HCT116 (cell line): ENCODE data around the gene TLCD1. TPM values are rescaled to one million over a fixed set of nuclear protein-coding genes. Genes with fewer than 3 reads are reported as not detected.
A peak's percentile ranks its signal among the peaks of the same experiment; 100 is the strongest.

ENCODE experiments used
- ATAC-seq: fragments of 200-7000 bp; cut with Tn5 transposase; 2 replicates; pipeline ENCODE4 v1.9.1; 2020; ENCODE audit warnings: mild to moderate bottlenecking, moderate library complexity
- BruUV-seq: library from RNA; stranded (reverse); fragments of 400-500 nt; replicated peaks from 2 replicates; lab custom pipeline; 2021; lab: Mats Ljungman, UMichigan
- CTCF ChIA-PET: fragments of 300-600 bp; sonication (Branson Sonifier 250); formaldehyde crosslinking; loops from one replicate; lab custom pipeline; 2021; ENCODE audit warnings: antibody characterized with exemption; lab: Charles Lee
- POLR2A ChIA-PET: fragments of 300-600, 350-600 bp; sonication (Branson Sonifier 250); formaldehyde crosslinking; loops from one replicate; lab custom pipeline; 2021; ENCODE audit warnings: antibody characterized with exemption; lab: Charles Lee
- RAD21 ChIA-PET, 2 experiments: fragments of 300-600 bp; sonication (Branson Sonifier 250); formaldehyde crosslinking; loops; one replicate each; lab custom pipeline; 2023; ENCODE audit warnings: low total read pairs in 2 of 2; ENCODE audit not compliant: uncharacterized antibody in 2 of 2, unreplicated experiment in 2 of 2, low non-redundant PET in 1 of 2; lab: Charles Lee
- DNase-seq: peaks from one replicate; pipeline ENCODE4 v3.0.0-alpha.2; 2010; ENCODE audit warnings: low read depth, low spot score
- H2AFZ ChIP-seq: fragments of 200-600 bp; shearing (Covaris generic), sonication (generic); 2 replicates; pipeline ENCODE4 v1.6.1; 2017; ENCODE audit warnings: low read depth, mixed run types, mixed read lengths, antibody characterized with exemption, low read length; ENCODE audit not compliant: poor library complexity, severe bottlenecking
- H3K27ac ChIP-seq: 2 replicates; pipeline ENCODE4 v1.5.1; 2012; ENCODE audit warnings: low read depth, low read length
- H3K27me3 ChIP-seq: fragments of 200-600 bp; sonication (generic); 2 replicates; pipeline ENCODE4 v1.6.1; 2016; ENCODE audit warnings: mixed run types, low read length, mixed read lengths; ENCODE audit not compliant: insufficient read depth
- H3K36me3 ChIP-seq, 2 experiments: fragments of 200-500 bp in 1 of 2; fragments of 200-600 bp in 1 of 2; sonication (Bioruptor generic) in 1 of 2; sonication (generic) in 1 of 2; 2 replicates each; pipeline versions ENCODE4 v1.5.1 to v1.6.1; 2014 to 2016; ENCODE audit warnings: low read length in 2 of 2, inconsistent platforms in 1 of 2, mixed read lengths in 1 of 2, mixed run types in 1 of 2; ENCODE audit not compliant: insufficient read depth in 2 of 2, control insufficient read depth in 1 of 2
- H3K4me1 ChIP-seq, 2 experiments: fragments of 200-600 bp in 1 of 2; sonication (generic) in 1 of 2; 2 replicates each; pipeline versions ENCODE4 v1.5.1 to v1.6.1; 2012 to 2017; ENCODE audit warnings: low read length in 2 of 2, inconsistent platforms in 1 of 2, mild to moderate bottlenecking in 1 of 2, mixed read lengths in 1 of 2, mixed run types in 1 of 2, moderate library complexity in 1 of 2; ENCODE audit not compliant: insufficient read depth in 2 of 2, control insufficient read depth in 1 of 2
- H3K4me2 ChIP-seq: fragments of 200-600 bp; sonication (generic); 2 replicates; pipeline ENCODE4 v1.6.1; 2017; ENCODE audit warnings: mixed run types, low read length, mixed read lengths
- H3K4me3 ChIP-seq, 2 experiments: fragments of 200-600 bp in 1 of 2; sonication (generic) in 1 of 2; replicated peaks in 1 of 2; 2 replicates each; pipeline ENCODE4 v1.5.1; 2011 to 2016; ENCODE audit warnings: low read length in 2 of 2, control low read depth in 1 of 2, low read depth in 1 of 2, mild to moderate bottlenecking in 1 of 2, mixed read lengths in 1 of 2, mixed run types in 1 of 2
- H3K79me2 ChIP-seq: fragments of 200-600 bp; sonication (generic); 2 replicates; pipeline ENCODE4 v1.6.1; 2017; ENCODE audit warnings: mild to moderate bottlenecking, mixed run types, low read length, moderate library complexity, mixed read lengths; ENCODE audit not compliant: insufficient read depth
- H3K9ac ChIP-seq: fragments of 200-600 bp; sonication (generic); 2 replicates; pipeline ENCODE4 v1.6.1; 2016; ENCODE audit warnings: low read length, mixed read lengths
- H3K9me2 ChIP-seq: fragments of 200-600 bp; sonication (generic), shearing (Covaris generic); 2 replicates; pipeline ENCODE4 v1.6.1; 2017; ENCODE audit warnings: mixed run types, mild to moderate bottlenecking, moderate library complexity; ENCODE audit not compliant: insufficient read depth
- H3K9me3 ChIP-seq, 2 experiments: fragments of 200-500 bp in 1 of 2; fragments of 200-600 bp in 1 of 2; sonication (Bioruptor generic) in 1 of 2; sonication (generic) in 1 of 2; 2 replicates each; pipeline ENCODE4 v1.6.1; 2014 to 2017; ENCODE audit warnings: low read length in 2 of 2, mixed read lengths in 2 of 2, inconsistent platforms in 1 of 2, low read depth in 1 of 2, mild to moderate bottlenecking in 1 of 2, mixed run types in 1 of 2, moderate library complexity in 1 of 2; ENCODE audit not compliant: control insufficient read depth in 1 of 2, insufficient read depth in 1 of 2
- H4K20me1 ChIP-seq: fragments of 200-600 bp; sonication (generic), shearing (Covaris generic); 2 replicates; pipeline ENCODE4 v1.6.1; 2017; ENCODE audit warnings: mixed run types, mild to moderate bottlenecking, moderate library complexity; ENCODE audit not compliant: insufficient read depth
- CTCF ChIP-seq, 3 experiments: fragments of 200-600 bp in 1 of 3; sonication (generic) in 1 of 3; IDR thresholded peaks in 2 of 3; conservative IDR thresholded peaks in 1 of 3; 2 replicates each; pipeline ENCODE4 v1.5.1; 2012 to 2017; ENCODE audit warnings: low read depth in 2 of 3, low read length in 2 of 3, antibody characterized with exemption in 1 of 3, borderline replicate concordance in 1 of 3, control low read depth in 1 of 3, mild to moderate bottlenecking in 1 of 3, mixed read lengths in 1 of 3, mixed run types in 1 of 3, moderate library complexity in 1 of 3; ENCODE audit not compliant: insufficient read depth in 1 of 3
- ELF1 ChIP-seq: IDR thresholded peaks from 2 replicates; pipeline ENCODE4 v1.6.1; 2012; ENCODE audit warnings: low read depth, borderline replicate concordance
- EZH2 ChIP-seq: fragments of 200-600 bp; sonication (generic); IDR thresholded peaks from 2 replicates; pipeline ENCODE4 v1.6.1; 2017; ENCODE audit warnings: antibody characterized with exemption, mixed run types
- POLR2AphosphoS5 ChIP-seq: IDR thresholded peaks from 2 replicates; pipeline ENCODE4 v1.6.1; 2011; ENCODE audit warnings: mild to moderate bottlenecking, low read depth, low read length, moderate library complexity
- RAD21 ChIP-seq: IDR thresholded peaks from 2 replicates; pipeline ENCODE4 v1.6.1; 2012; ENCODE audit warnings: low read depth, mild to moderate bottlenecking
- REST ChIP-seq: IDR thresholded peaks from 2 replicates; pipeline ENCODE4 v1.6.1; 2012; ENCODE audit warnings: low read depth
- SP1 ChIP-seq: IDR thresholded peaks from 2 replicates; pipeline ENCODE4 v1.6.1; 2012; ENCODE audit warnings: low read depth
- SRF ChIP-seq: IDR thresholded peaks from 2 replicates; pipeline ENCODE4 v1.6.1; 2012; ENCODE audit warnings: low read depth
- TCF7L2 ChIP-seq: IDR thresholded peaks from 2 replicates; pipeline ENCODE4 v1.7.0; 2011; ENCODE audit warnings: borderline replicate concordance, inconsistent platforms; ENCODE audit not compliant: insufficient read depth, insufficient read length; ENCODE audit errors: extremely low read depth
- intact Hi-C: fragments of 100-400 bp; cut with micrococcal nuclease; formaldehyde crosslinking; loops from 2 replicates; pipeline ENCODE4 v1.10.0; 2022
- total RNA-seq: library from RNA; stranded (reverse); gene quantifications from one replicate; pipeline ENCODE4 v1.2.1, GENCODE V29; 2021; ENCODE audit not compliant: unreplicated experiment

The TLCD1 gene
- total RNA-seq, 1 experiment from 2014 or later = 28.3 TPM

GRCh38 chr17:28682655-28683054 lies 43.4 kb downstream of the TLCD1 start:
- Histone ChIP-seq H4K20me1 (no peaks in the 10 kb centered on the region), H3K9ac (no peak overlapping the region), H3K36me3 (peaks cover 73 to 74% of the 10 kb centered on the region in 2 experiments), H2AFZ (no peak overlapping the region), H3K27me3 (no peaks in the 10 kb centered on the region), H3K9me2 (no peaks in the 10 kb centered on the region), H3K79me2 (no peaks in the 10 kb centered on the region), H3K9me3 (no peaks in the 10 kb centered on the region), H3K27ac (no peak overlapping the region), H3K4me2 (no peak overlapping the region), H3K4me3 (no peak overlapping the region), H3K4me1 (no peaks in the 10 kb centered on the region)
- ChIA-PET POLR2A (interaction anchor here (1.2 to 1.4 kb wide), 2 partner anchors 9 to 21 kb away, joined by 3 to 4 read pairs; partner anchors contain the start of genes SDF2 and SUPT6H), CTCF (no interaction called here), RAD21 (no interaction called here)
- intact Hi-C loops = no loop called here
- TSS peak; percentile 19 for BruUV-seq
- no peak for ATAC-seq
- no peak for DNase-seq
- TF ChIP-seq ELF1 (no peak), SRF (no peak), SP1 (no peak), REST (no peak), EZH2 (no peak)
- TF ChIP-seq, all 23 proteins: peak for 0

- Histone ChIP-seq H3K36me3 (peaks cover 67 to 68% of the 10 kb centered on the region in 2 experiments), H4K20me1 (no peaks in the 10 kb centered on the region), H3K27ac (no peak overlapping the region), H3K4me3 (no peak overlapping the region), H3K9ac (no peak overlapping the region), H3K79me2 (peaks cover 7% of the 10 kb centered on the region; the same call in 1 of the 2 replicates), H3K4me1 (no peaks in the 10 kb centered on the region), H2AFZ (no peak overlapping the region), H3K9me2 (no peaks in the 10 kb centered on the region), H3K4me2 (no peak overlapping the region), H3K9me3 (no peaks in the 10 kb centered on the region), H3K27me3 (no peaks in the 10 kb centered on the region)
- DNase-seq (peak; percentile 10), ATAC-seq (peak; percentile 89)
- POLR2A ChIA-PET = no interaction called here
- intact Hi-C loops = loop anchor here (1.0 to 10.0 kb wide), 2 partner anchors 31 to 181 kb away; partner anchors contain the start of gene BLTP2
- CTCF ChIA-PET = interaction anchor here (1.0 to 1.5 kb wide), 3 partner anchors 29 to 32 kb away, joined by 3 to 5 read pairs (median 4); no protein-coding TSS in a partner anchor
- BruUV-seq = no TSS peak
- RAD21 ChIA-PET = no interaction called here
- TF ChIP-seq REST (no peak), TCF7L2 (no peak), RAD21 (peak; percentile 54), POLR2AphosphoS5 (no peak), CTCF (IDR thresholded peaks at IDR 0.05 in 2 of 3, conservative IDR thresholded peaks at IDR 0.05 in 1 of 3; ENCODE audit: borderline replicate concordance in 1 of 3, insufficient read depth in 1 of 3, low read depth in 2 of 3, low read length in 2 of 3) (peak; percentile 44 to 76 (median 70); a peak in 5 of 6 replicates)
Observed at GRCh38 chr17:28675980-28676379, 50.1 kb downstream of the TLCD1 start.
